GM12875 (cell line): ENCODE measurements around the gene GALNT16.
A peak's percentile ranks its signal among the peaks of the same experiment; 100 is the strongest.

Experiments used
- H3K4me3 ChIP-seq: one replicate; pipeline ENCODE4 v1.5.1; 2011; ENCODE audit warnings: low read depth, low read length, control low read depth
- TF ChIP-seq, protein P1 (sequence below): IDR thresholded peaks from 2 replicates; pipeline ENCODE4 v1.5.1; 2011; ENCODE audit warnings: low read depth, mild to moderate bottlenecking, control low read depth, inconsistent platforms, low read length, moderate library complexity, borderline replicate concordance; ENCODE audit not compliant: insufficient read depth

Gene GALNT16

DNA sequence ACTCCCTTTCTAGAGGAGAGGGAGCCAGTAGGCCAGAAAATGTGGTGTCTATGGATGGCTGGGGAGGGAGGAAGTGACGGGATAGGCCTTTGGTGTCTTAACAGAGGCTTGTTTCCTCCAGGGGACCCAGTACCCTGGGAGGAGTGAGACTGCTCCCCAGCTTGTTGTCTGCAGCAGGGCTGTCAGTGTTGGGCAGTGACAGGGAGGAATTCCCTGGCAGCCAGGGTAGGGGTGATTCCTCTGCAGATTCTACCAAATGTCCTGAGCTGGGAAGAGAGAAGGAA is 64.0 kb downstream of the GALNT16 start:
- TF ChIP-seq, protein P1, sequence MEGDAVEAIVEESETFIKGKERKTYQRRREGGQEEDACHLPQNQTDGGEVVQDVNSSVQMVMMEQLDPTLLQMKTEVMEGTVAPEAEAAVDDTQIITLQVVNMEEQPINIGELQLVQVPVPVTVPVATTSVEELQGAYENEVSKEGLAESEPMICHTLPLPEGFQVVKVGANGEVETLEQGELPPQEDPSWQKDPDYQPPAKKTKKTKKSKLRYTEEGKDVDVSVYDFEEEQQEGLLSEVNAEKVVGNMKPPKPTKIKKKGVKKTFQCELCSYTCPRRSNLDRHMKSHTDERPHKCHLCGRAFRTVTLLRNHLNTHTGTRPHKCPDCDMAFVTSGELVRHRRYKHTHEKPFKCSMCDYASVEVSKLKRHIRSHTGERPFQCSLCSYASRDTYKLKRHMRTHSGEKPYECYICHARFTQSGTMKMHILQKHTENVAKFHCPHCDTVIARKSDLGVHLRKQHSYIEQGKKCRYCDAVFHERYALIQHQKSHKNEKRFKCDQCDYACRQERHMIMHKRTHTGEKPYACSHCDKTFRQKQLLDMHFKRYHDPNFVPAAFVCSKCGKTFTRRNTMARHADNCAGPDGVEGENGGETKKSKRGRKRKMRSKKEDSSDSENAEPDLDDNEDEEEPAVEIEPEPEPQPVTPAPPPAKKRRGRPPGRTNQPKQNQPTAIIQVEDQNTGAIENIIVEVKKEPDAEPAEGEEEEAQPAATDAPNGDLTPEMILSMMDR = no peak
- no peak overlapping the region for H3K4me3 ChIP-seq

DNA sequence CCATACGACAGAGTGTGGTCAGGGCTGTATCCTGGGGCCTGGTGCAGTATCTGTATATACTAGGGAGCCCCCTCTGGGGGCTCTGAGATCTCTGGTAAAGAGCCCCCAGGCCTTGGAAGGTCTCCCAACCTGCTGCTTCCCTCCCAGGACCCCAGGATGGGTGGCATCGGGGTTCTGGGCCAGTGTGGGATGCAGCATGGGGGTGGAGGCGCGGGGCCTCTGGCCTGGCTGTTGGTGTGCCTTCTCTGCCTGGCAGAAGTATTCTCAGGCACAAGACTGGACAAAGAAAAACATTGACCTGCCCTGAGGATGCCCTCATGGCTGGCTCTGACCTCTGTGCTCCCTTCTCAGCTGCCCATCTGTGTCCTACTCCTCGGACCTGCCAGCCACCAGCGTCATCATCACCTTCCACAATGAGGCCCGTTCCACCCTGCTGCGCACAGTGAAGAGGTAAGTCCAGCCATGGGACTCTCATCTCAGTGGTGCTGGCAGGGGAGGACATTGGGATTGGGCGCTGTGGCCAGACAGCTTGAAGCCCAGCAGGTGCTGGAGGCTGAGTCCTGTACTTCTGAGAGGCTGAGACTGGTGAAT is 64.5 kb downstream of the GALNT16 start:
- no peak overlapping the region for H3K4me3 ChIP-seq
- TF ChIP-seq, protein P1 = no peak

DNA sequence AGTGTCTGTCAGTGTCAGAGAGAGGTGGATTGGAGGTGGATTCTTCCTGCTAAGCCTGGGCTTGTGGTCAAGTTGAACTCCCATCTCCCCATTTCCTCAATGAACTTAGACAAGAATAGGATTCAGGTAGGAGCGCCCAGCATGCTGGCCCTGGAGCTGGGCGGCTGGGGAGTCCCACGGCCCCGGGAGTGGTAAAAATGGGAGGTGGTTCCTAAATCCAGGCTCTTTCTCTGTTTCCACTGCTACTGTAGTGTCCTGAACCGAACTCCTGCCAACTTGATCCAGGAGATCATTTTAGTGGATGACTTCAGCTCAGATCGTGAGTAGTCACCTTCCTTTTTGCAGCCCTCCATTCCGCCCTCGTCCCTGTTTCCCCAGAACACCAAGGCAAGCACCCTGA is 65.1 kb downstream of the GALNT16 start:
- no peak overlapping the region for H3K4me3 ChIP-seq
- TF ChIP-seq, protein P1 = no peak

DNA sequence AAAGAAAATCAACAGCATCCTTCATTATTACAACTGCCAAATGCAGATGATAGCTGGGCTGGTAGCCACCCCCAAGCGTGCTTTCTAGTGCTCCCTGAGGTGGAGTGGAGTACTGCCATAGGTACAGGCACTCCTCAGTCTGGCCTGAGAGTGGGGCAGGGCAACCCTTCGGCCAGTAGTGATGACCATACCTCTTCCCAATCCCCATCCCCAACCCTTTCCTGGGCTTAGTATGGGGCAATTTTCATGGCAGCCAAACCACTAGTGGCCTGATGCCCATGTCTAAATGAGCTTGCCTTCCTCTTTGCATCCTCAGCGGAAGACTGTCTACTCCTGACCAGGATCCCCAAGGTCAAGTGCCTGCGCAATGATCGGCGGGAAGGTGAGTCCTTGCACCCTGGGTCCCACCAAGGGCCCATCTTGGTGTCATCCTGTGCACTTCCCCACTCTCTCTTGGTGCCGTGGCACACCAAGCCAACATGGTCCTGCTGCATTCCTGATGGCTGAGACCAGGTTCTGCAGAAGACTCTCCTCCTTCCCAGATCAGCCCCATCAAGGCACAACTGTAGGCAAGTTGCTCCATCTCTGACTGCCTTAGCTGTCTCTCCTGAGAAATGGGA is 65.8 kb downstream of the GALNT16 start:
- TF ChIP-seq, protein P1 = peak; percentile 30; the same call in 1 of the 2 replicates

DNA sequence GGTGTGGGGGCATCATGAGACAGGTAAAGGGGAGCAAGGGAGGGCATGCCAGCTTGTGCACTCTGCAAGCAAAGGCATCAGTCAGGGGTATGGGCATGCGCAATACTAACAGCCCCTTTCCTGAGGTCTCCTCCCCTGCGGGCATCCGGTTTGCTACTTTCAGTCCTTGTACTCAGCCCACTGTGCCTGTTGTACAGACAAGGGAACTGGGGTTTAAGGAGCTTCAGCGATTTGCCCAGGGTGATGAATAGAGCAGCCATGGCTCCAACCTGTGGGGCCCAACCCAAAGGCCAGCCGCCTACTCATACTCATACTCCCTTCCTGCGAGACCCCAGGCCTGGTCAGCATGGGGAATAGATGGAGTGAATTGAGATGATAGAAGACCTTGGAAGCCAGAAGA is 66.7 kb downstream of the GALNT16 start:
- H3K4me3 ChIP-seq = no peak overlapping the region
- TF ChIP-seq, protein P1 = no peak

More for the DNA sequence above, 65.8 kb downstream of the GALNT16 start:
- no peak overlapping the region for H3K4me3 ChIP-seq

DNA sequence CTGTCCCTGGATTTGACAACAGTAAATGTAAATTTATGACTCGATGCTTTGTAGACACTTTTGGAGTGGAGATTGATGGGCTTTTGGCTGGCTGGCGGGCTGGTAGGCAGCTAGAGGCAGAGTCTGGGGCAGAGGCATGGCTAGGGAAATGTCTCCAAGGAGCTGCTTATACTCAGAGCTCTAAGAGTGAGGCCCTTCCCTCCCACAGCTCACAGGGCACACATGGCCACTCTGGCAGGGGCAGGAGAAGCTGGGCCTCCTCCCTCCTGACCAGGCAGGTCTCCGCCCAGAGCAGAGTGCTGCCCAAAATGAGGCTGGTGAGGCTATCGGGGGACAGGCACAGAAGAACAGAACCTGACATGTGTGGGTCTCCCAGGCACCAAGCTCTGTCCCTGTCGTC is 67.5 kb downstream of the GALNT16 start:
- no peak overlapping the region for H3K4me3 ChIP-seq
- TF ChIP-seq, protein P1 = no peak

DNA sequence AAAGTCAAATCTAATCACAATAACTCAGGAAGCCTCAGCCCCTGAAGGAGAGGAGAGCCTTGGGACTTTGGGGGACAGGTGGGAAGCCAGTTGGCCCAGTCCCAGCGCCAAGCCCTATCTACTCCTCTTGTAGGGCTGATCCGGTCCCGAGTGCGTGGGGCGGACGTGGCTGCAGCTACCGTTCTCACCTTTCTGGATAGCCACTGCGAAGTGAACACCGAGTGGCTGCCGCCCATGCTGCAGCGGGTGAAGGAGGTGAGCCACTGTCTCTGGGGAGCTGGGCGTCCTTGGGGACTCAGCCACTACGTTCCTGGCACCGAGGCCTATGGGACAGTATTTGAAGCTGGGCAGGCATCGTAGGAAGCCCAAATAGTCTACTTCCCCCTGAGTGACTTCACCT is 68.4 kb downstream of the GALNT16 start:
- TF ChIP-seq, protein P1 = no peak
- no peak overlapping the region for H3K4me3 ChIP-seq
